Ovary (tissue), 3 donors: Measurements from ENCODE around the gene CNOT6L.

Experiments used
- EP300 ChIP-seq: sonication (generic); formaldehyde crosslinking; IDR thresholded peaks from one replicate; pipeline ENCODE4 v1.6.1; 2017; ENCODE audit warnings: antibody characterized with exemption
- TF ChIP-seq, protein P1 (sequence below), 3 donors: fragments of 450-650 bp in 2 of 3; fragments of 200-600 bp in 1 of 3; IDR thresholded peaks; one replicate each; pipeline versions ENCODE4 v1.5.1 to v1.8.0; 2016 to 2022; ENCODE audit warnings: antibody characterized with exemption in 3 of 3, mild to moderate bottlenecking in 1 of 3
- donor health status: DM: no; HTN: no; CAD: no.

DNA sequence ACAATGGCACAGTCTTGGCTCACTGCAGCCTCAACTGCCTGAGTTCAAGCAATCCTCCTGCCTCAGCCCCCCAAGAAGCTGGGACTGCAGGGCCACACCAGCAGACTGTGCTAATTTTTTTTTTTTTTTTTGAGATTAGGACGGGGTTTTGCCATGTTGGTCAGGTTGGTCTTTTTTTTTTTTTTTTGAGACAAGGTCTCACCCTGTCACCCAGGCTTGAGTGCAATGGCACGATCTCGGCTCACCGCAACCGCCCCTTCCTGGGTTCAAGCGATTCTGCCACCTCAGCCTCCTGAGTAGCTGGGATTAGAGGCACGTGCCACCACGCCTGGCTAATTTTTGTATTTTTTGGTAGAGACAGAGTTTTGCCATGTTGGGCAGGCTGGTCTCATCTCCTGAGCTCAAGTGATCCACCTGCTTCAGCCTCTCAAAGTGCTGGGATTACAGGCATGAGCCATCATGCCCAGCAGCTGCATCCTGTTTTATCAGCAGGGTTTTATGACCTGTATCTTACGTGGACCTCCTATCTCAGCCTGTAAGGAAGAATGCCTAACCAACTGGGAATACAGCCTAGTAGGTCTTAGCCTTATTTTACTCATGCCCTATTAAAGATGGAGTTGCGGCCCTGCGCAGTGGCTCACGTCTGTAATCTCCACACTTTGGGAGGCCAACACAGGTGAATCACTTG lies 30.3 kb upstream of the CNOT6L start:
- TF ChIP-seq, protein P1, sequence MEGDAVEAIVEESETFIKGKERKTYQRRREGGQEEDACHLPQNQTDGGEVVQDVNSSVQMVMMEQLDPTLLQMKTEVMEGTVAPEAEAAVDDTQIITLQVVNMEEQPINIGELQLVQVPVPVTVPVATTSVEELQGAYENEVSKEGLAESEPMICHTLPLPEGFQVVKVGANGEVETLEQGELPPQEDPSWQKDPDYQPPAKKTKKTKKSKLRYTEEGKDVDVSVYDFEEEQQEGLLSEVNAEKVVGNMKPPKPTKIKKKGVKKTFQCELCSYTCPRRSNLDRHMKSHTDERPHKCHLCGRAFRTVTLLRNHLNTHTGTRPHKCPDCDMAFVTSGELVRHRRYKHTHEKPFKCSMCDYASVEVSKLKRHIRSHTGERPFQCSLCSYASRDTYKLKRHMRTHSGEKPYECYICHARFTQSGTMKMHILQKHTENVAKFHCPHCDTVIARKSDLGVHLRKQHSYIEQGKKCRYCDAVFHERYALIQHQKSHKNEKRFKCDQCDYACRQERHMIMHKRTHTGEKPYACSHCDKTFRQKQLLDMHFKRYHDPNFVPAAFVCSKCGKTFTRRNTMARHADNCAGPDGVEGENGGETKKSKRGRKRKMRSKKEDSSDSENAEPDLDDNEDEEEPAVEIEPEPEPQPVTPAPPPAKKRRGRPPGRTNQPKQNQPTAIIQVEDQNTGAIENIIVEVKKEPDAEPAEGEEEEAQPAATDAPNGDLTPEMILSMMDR (IDR thresholded peaks at IDR 0.05) = no peak
- no peak for TF ChIP-seq EP300
